Stimulated activated naive B cell treated with anti-CD40 and anti-IgM and Interleukin-4, amounts not matched to agents 10 μg/mL and 1 μg/mL and 100 μg/mL, for 72 hours (primary cell): ENCODE results near the gene LPCAT3.
"Not testable (repeated sequence)": the region's sequence is repeated elsewhere in the genome, so short reads cannot be mapped to it uniquely, and the experiment has no call there.

Experiments
- ATAC-seq, 2 donors: fragments of 150-1000 bp; cut with Tn5 transposase; replicated peaks; 2 replicates each; pipeline ENCODE4 v1.10.0; 2021; ENCODE audit warnings: moderate library complexity in 1 of 2
- DNase-seq: peaks from one replicate; pipeline ENCODE4 v3.0.0; 2021
- H3K27ac Mint-ChIP-seq: one replicate; pipeline ENCODE4 v1.8.0; 2022; ENCODE audit warnings: mild to moderate bottlenecking, mixed read lengths
- H3K27me3 Mint-ChIP-seq, 2 donors: one replicate each; pipeline ENCODE4 v1.8.0; 2022; ENCODE audit warnings: mixed read lengths in 2 of 2
- H3K36me3 Mint-ChIP-seq, 2 donors: one replicate each; pipeline ENCODE4 v1.8.0; 2022; ENCODE audit warnings: mixed read lengths in 2 of 2, mild to moderate bottlenecking in 1 of 2
- H3K4me1 Mint-ChIP-seq, 2 donors: one replicate each; pipeline ENCODE4 v1.8.0; 2022; ENCODE audit warnings: mixed read lengths in 2 of 2, mild to moderate bottlenecking in 1 of 2
- H3K4me3 Mint-ChIP-seq, 2 donors: one replicate each; pipeline ENCODE4 v1.8.0; 2022; ENCODE audit warnings: mild to moderate bottlenecking in 2 of 2, mixed read lengths in 2 of 2, moderate library complexity in 1 of 2
- H3K9me3 Mint-ChIP-seq, 2 donors: one replicate each; pipeline ENCODE4 v1.8.0; 2022; ENCODE audit warnings: mixed read lengths in 2 of 2, mild to moderate bottlenecking in 1 of 2

LPCAT3 gene, protein sequence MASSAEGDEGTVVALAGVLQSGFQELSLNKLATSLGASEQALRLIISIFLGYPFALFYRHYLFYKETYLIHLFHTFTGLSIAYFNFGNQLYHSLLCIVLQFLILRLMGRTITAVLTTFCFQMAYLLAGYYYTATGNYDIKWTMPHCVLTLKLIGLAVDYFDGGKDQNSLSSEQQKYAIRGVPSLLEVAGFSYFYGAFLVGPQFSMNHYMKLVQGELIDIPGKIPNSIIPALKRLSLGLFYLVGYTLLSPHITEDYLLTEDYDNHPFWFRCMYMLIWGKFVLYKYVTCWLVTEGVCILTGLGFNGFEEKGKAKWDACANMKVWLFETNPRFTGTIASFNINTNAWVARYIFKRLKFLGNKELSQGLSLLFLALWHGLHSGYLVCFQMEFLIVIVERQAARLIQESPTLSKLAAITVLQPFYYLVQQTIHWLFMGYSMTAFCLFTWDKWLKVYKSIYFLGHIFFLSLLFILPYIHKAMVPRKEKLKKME

DNA sequence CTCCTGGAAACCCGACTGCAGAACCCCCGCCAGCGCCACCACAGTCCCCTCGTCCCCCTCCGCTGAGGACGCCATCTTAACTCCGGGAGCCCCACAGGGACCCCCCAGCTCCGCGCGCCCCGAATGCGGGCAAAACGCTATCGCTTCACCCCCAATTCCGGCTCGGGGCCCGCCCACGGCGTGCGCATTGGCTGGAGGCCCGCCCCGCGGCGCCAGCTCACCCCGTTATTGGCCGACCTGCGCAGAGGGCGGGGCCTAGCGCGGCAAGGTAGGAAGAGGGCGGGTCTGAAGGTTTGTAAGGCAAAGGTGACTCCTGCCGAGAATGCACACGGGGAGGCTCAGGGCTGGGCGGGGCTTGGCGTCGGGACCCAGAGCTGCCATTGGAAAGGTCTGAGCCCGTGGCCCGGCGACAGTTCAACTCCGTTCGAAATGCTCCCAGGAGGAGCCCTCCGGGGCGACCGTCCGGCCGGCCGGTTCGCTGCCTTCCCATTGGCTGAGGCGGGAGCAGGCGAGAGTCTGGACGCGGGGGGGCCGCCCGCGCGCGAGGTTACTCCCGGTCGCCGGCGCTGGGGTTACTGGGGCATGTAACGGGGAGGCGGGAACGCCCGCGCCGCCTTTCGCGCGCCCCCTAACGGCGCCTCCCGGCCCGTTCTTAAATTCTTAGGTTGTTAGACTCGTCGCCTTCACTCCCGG is at the start of gene LPCAT3:
Gene LPCAT3 (minus strand): TSS at position 127 of the 693 bp plus-strand sequence. CDS start 52 bp downstream, at position 75.
- no peaks in the 10 kb centered on the region for H3K9me3 Mint-ChIP-seq
- ATAC-seq (peak; percentile 95 to 97), DNase-seq (peak; percentile 97)
- H3K4me3 Mint-ChIP-seq, result peak within 1 kb of the TSS; percentile 84 to 93
- H3K27ac Mint-ChIP-seq, result peak within 1 kb of the TSS; percentile 95
- peaks cover 5 to 12% of the 10 kb centered on the region in 2 donors for H3K36me3 Mint-ChIP-seq
- H3K4me1 Mint-ChIP-seq, result peaks cover 16 to 17% of the 10 kb centered on the region in 2 donors
- no peaks in the 10 kb centered on the region for H3K27me3 Mint-ChIP-seq

DNA sequence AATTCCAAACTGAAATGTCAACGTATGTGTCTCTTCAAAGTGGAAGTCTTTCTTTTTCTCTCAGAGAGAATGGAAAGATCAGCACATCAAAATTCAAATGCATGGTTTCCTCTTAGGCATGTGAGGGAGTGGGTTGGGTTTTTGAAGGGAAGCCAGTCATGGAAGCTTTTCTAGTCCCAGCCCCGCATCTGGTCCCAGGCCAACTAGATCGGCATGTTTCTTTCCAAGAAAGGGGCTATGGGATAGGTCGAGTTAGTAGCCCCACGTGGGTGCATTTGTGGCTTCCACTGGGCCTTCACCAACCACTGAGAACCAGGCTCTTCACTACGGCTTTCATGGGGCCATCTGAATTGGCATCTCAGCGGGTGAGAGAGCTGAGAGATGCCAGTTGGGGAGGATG is 48.8 kb upstream of the LPCAT3 start:
- H3K4me3 Mint-ChIP-seq, result no peak overlapping the region
- H3K9me3 Mint-ChIP-seq, result no peaks in the 10 kb centered on the region
- ATAC-seq, result no peak
- H3K27me3 Mint-ChIP-seq, result peaks cover 29 to 46% of the 10 kb centered on the region in 2 donors
- H3K4me1 Mint-ChIP-seq, result no peaks in the 10 kb centered on the region
- DNase-seq, result no peak
- H3K36me3 Mint-ChIP-seq, result peaks cover 0 to 1% of the 10 kb centered on the region in 2 donors
- H3K27ac Mint-ChIP-seq, result no peak overlapping the region

DNA sequence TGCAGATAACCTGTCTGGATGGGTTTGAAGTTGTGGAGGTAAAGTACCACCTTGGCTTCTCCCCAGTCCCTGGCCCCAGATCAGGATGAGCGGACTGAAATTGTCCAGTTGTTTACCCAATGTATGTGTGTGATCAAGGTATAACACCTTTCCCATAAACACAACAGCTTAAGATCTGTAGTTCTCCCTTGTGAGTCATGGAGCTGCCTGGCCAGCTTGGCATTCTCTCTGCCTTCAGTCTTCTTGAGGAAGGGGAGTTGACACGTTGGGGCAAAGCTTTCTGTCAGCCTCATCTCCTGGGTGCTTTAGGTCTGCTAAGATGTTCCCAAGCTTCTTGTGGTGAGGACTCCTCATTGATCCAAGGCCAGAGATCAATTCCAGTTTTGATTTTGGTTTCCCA is 48.3 kb upstream of the LPCAT3 start:
- ATAC-seq (no peak), DNase-seq (no peak)
- H3K4me1 Mint-ChIP-seq, result no peaks in the 10 kb centered on the region
- peaks cover 25 to 41% of the 10 kb centered on the region in 2 donors for H3K27me3 Mint-ChIP-seq
- H3K9me3 Mint-ChIP-seq, result no peaks in the 10 kb centered on the region
- peaks cover 0 to 1% of the 10 kb centered on the region in 2 donors for H3K36me3 Mint-ChIP-seq
- H3K4me3 Mint-ChIP-seq, result no peak overlapping the region
- H3K27ac Mint-ChIP-seq, result no peak overlapping the region

DNA sequence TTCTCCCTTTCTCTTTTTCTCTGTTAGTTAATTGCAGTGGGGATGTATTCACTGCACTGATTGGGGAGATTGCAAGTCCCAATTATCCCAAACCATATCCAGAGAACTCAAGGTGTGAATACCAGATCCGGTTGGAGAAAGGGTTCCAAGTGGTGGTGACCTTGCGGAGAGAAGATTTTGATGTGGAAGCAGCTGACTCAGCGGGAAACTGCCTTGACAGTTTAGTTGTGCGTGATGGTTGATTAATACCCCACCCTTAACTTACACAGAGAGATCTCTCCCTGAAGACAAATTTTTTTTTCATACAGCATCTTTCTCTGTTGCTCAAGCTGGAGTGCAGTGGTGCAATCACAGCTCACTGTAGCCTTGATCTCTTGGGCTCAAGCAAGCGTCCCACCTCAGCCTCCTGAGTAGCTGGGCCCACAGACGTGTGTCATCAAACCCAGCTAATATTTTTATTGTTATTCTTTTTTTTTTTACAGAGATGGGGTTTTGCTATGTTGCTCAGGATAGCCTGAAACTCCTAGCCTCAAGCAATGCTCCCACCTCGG is 46.9 kb upstream of the LPCAT3 start:
- peaks cover 0 to under 1% of the 10 kb centered on the region in 2 donors for H3K36me3 Mint-ChIP-seq
- ATAC-seq (no peak), DNase-seq (no peak)
- peaks cover 35 to 46% of the 10 kb centered on the region in 2 donors for H3K27me3 Mint-ChIP-seq
- H3K27ac Mint-ChIP-seq, result no peak overlapping the region
- no peaks in the 10 kb centered on the region for H3K4me1 Mint-ChIP-seq
- no peaks in the 10 kb centered on the region for H3K9me3 Mint-ChIP-seq
- H3K4me3 Mint-ChIP-seq, result no peak overlapping the region

DNA sequence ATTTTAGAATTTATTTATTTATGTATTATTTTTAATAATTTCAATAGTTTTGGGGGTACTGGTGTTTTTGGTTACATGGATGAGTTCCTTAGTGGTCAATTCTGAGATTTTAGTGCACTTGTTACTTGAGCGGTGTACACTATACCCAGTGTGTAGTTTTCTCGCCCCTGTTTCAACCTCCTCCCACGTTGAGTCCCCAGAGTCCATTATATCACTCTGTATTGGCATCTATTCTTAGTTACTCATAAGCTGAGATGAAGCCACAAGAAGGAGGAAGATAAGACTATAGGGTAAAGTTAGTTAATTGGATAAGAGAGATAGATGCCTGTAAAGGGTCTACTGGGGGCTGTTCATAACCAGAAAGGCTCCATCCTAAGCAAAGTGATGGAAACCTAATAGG is 46.2 kb upstream of the LPCAT3 start:
- ATAC-seq (no peak), DNase-seq (no peak)
- Mint-ChIP-seq H3K36me3 (no peaks in the 10 kb centered on the region), H3K27ac (no peak overlapping the region), H3K9me3 (no peaks in the 10 kb centered on the region), H3K4me1 (no peaks in the 10 kb centered on the region), H3K27me3 (peaks cover 39 to 49% of the 10 kb centered on the region in 2 donors), H3K4me3 (no peak overlapping the region)

DNA sequence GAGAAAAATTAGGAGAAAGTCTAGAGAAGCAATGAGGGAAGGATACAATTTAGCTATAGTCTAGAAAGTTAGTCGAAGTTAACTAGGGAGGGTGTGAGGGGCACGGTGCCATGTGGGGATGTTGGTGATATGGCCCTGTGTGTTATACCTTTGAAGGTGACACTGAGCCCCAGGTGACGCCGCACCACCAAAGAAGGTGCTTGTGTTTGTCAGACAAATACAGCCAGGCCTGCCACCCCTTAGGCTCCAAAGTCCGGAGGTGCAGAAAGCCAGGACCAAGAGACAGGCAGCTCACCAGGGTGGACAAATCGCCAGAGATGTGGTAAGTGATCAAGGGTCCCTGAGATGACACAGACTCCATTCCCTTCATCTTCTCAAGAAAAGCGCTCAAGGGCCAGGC is 43.3 kb upstream of the LPCAT3 start:
- ATAC-seq, result no peak
- Mint-ChIP-seq H3K4me1 (no peaks in the 10 kb centered on the region), H3K27ac (no peak overlapping the region), H3K9me3 (no peaks in the 10 kb centered on the region), H3K36me3 (no peaks in the 10 kb centered on the region), H3K27me3 (peaks cover 44 to 58% of the 10 kb centered on the region in 2 donors), H3K4me3 (no peak overlapping the region)
- no peak for DNase-seq

DNA sequence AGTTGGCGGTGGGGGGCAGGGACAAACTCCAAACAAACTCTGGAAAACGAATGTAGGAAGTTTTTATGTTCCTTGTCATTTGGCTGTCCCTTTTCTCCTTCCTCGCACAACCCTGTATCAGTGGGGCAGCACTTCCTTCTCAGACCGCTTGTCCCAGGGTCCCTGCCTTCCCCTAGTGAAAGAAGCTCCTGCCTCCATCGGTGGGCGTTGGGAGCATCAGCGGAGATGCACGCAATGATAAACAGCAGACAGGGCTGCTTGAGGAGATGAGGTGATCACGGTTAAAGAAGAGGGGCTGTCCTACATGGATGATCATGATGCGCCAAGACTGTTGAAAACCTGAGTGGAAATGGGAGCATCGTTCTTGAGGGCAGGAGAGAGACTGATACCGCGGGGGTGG is 42.9 kb upstream of the LPCAT3 start:
- peaks cover 41 to 56% of the 10 kb centered on the region in 2 donors for H3K27me3 Mint-ChIP-seq
- ATAC-seq, result no peak
- no peak overlapping the region for H3K27ac Mint-ChIP-seq
- no peak for DNase-seq
- H3K4me1 Mint-ChIP-seq, result no peaks in the 10 kb centered on the region
- no peak overlapping the region for H3K4me3 Mint-ChIP-seq
- H3K36me3 Mint-ChIP-seq, result no peaks in the 10 kb centered on the region
- no peaks in the 10 kb centered on the region for H3K9me3 Mint-ChIP-seq

DNA sequence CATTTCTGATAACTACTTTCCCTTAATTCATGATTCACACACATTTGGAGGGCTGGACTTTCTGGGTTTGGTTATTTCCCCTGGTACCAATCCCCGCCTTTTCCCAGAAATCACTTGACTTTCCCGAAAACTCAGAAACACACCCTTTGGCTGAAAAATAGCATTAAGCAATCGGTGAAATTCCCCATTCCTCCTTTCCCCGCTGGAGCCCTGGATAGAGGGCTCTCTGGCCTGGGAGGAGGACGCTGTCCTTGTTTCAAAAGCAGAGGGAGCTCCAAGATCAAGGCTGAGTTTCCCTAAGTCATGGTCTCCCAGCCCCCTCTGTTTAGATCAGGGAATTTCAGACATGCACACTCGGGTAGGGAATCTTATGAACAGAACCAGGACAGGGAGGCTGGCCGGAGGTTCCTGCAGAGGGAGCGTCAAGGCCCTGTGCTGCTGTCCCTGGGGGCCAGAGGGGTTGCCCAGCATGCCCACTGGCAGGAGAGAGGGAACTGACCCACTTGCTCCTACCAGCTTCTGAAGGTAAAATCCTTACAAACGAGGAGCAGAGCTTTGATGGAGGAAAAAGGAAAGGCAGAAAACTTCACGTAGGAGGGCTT is 42.2 kb upstream of the LPCAT3 start, which contains the start of gene C1S:
Gene C1S (plus strand): TSS at position 366 of the 602 bp plus-strand sequence. CDS start 1,195 bp downstream, outside the sequence.
- Mint-ChIP-seq H3K4me3 (no peak within 1 kb of the TSS), H3K27me3 (peaks cover 39 to 63% of the 10 kb centered on the region in 2 donors), H3K36me3 (no peaks in the 10 kb centered on the region), H3K27ac (no peak within 1 kb of the TSS), H3K4me1 (no peaks in the 10 kb centered on the region), H3K9me3 (no peaks in the 10 kb centered on the region)
- DNase-seq (no peak), ATAC-seq (no peak)

DNA sequence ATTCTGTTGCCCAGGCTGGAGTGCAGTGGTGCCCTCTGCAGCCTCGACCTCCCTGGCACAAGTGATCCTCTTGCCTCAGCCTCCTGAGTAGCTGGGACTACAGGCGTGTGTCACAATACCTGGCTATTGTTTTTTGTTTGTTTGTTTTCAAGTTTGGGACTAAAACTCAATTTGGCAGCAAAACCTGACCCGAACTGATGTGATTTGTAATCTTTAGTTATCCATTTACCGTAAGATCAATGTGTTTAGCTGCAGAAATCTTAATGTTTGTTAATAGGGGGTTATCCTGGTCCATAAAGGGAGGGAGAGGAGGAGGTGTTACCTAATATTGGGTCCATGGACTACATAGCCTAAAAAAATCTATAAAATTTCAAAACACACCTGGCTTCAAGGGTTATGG is 41.5 kb upstream of the LPCAT3 start:
- DNase-seq, result no peak
- Mint-ChIP-seq H3K36me3 (no peaks in the 10 kb centered on the region), H3K9me3 (no peaks in the 10 kb centered on the region), H3K27me3 (peaks cover 46 to 70% of the 10 kb centered on the region in 2 donors), H3K27ac (no peak overlapping the region), H3K4me1 (no peaks in the 10 kb centered on the region), H3K4me3 (no peak overlapping the region)
- ATAC-seq, result no peak

DNA sequence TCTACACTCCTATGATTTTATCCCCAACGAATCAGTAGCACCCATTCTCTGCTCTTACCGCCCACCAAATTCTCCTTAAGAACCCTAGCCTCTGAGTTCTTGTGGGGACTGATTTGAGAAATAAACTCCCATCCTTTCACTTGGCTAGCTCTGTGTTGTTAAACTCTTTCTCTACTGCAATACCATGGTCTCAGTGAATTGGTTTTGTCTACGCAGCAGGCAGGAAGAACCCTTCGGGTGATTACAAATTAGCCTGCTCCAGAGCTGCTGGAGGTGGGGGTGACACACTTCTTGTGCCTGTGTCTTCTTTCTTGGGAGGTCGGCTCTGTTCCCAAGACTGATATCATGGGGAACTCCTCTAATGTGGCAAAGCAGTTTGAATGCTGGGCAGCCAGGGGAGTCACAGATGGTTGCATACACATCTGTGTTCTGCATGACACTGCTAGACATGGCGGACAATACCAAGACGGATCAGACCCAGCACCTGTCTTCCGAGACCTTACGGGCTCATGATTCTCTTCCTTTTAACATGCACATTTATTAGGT is 40.6 kb upstream of the LPCAT3 start:
- no peaks in the 10 kb centered on the region for H3K36me3 Mint-ChIP-seq
- H3K9me3 Mint-ChIP-seq, result no peaks in the 10 kb centered on the region
- no peak overlapping the region for H3K4me3 Mint-ChIP-seq

DNA sequence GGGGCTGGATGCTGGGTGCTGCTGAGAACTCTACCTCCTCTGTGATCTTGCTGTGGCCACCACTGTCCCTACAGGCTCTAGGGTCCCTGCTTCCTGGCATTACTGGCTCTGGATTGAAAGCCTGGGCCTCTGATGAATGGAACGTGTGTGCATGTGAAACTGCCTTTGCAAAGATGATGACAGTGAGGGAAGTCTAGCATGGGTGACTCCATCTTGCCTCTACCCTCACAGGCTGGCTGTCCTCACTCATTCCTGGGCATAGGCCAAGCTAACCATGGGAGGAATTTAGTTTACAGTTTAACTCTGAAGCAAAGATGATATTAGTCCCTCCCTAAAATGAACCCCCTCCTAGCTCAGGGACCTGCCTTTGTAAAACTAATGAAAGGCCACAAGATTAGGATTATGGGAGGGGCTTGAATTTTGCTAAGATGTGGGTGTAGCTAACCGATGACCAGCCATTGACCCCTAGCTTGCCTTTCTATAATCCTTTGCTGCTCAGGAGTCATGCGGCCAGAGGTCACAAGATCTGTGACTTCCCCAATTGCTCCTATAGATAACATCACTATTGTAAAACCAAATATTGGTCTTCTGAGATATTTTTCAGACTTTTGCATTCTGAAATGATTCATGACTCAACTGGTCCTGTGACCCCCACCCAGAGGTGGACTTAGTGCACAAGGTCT is 40.0 kb upstream of the LPCAT3 start:
- no peaks in the 10 kb centered on the region for H3K36me3 Mint-ChIP-seq
- no peak overlapping the region for H3K4me3 Mint-ChIP-seq
- H3K9me3 Mint-ChIP-seq, result no peaks in the 10 kb centered on the region
- DNase-seq (no peak), ATAC-seq (no peak)
- no peaks in the 10 kb centered on the region for H3K4me1 Mint-ChIP-seq
- peaks cover 51 to 74% of the 10 kb centered on the region in 2 donors for H3K27me3 Mint-ChIP-seq
- no peak overlapping the region for H3K27ac Mint-ChIP-seq

More for the DNA sequence above, 40.6 kb upstream of the LPCAT3 start:
- Mint-ChIP-seq H3K27me3 (peaks cover 50 to 74% of the 10 kb centered on the region in 2 donors), H3K27ac (no peak overlapping the region), H3K4me1 (no peaks in the 10 kb centered on the region)
- ATAC-seq, result no peak
- DNase-seq, result no peak

DNA sequence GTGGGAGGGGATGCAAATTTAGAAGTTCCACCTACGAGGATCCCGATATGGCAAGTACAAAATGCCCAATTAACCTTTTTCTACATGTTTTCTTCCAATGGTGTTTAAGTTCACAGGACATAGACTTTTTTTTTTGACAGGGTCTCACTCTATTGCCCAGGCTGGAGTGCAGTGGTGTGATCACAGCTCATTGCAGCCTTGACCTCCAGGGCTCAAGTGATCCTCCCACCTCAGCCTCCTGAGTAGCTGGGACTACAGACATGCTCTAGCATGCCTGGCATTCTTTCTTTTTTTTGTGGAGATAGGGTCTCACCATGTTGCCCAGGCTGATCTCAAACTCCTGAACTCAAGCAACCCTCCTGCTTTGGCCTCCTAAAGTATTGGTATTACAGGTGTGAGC is 37.5 kb upstream of the LPCAT3 start:
- H3K27ac Mint-ChIP-seq, H3K4me1 Mint-ChIP-seq, ATAC-seq, H3K36me3 Mint-ChIP-seq, H3K9me3 Mint-ChIP-seq, H3K4me3 Mint-ChIP-seq, DNase-seq: not testable (repeated sequence)
- H3K27me3 Mint-ChIP-seq, result peaks cover 59 to 81% of the 10 kb centered on the region in 2 donors

DNA sequence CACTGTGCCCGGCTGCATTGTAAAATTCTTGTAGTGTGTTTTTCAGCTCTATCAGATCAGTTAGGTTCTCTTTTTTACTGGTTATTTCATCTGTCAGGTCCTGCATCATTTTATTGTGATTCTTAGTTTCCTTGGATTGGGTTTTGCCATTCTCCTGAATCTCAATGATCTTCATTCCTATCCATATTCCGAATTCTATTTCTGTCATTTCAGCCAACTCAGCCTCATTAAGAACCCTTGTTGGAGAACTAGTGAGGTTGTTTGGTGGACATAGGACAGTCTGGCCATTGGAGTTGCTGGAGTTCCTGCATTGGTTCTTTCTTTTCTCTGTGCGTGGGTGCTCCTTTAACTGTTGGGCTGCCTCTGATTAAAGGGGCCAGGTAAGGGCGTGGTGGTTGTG is 36.6 kb upstream of the LPCAT3 start:
- ATAC-seq (no peak), DNase-seq (no peak)
- no peaks in the 10 kb centered on the region for H3K36me3 Mint-ChIP-seq
- H3K9me3 Mint-ChIP-seq, result no peaks in the 10 kb centered on the region
- no peaks in the 10 kb centered on the region for H3K4me1 Mint-ChIP-seq
- H3K27me3 Mint-ChIP-seq, result peaks cover 51 to 77% of the 10 kb centered on the region in 2 donors
- no peak overlapping the region for H3K27ac Mint-ChIP-seq
- H3K4me3 Mint-ChIP-seq, result no peak overlapping the region
